Measurements from ENCODE around the gene TMEM59. TPM values are rescaled to one million over a fixed set of nuclear protein-coding genes. Genes with fewer than 3 reads are reported as not detected.

TMEM59 gene
- total and polyA plus RNA-seq, 2 of the 8 experiments (the other 6 are each of a cell fraction or from before 2014, with no cell fraction given), result 116 to 139 TPM

GRCh38 chr1:54052431-54052933, 522 bp downstream of the TMEM59 start (continued):
- TF ChIP-seq NANOG (IDR thresholded peaks at IDR 0.05; ENCODE audit: insufficient read depth, low read depth, low read length, poor library complexity, severe bottlenecking), result no peak
- no peak for TF ChIP-seq SP2 (IDR thresholded peaks at IDR 0.05; ENCODE audit: low read length)
- TF ChIP-seq SIRT6 (IDR thresholded peaks at IDR 0.05; ENCODE audit: low read length), result no peak
- TF ChIP-seq SIX5 (IDR thresholded peaks at IDR 0.05; ENCODE audit: low read depth, low read length), result no peak
- peak; percentile 53; the same call in 1 of the 2 replicates for TF ChIP-seq TBP (IDR thresholded peaks at IDR 0.05; ENCODE audit: low read depth, low read length)
- no peak for TF ChIP-seq SUZ12 (IDR thresholded peaks at IDR 0.05; ENCODE audit: low read length)
- no peak for TF ChIP-seq HDAC6 (IDR thresholded peaks at IDR 0.05; ENCODE audit: low read depth, low read length)
- no peak for TF ChIP-seq FOSL1 (IDR thresholded peaks at IDR 0.05; ENCODE audit: insufficient read depth, low read depth, low read length)
- TF ChIP-seq RBBP5 (IDR thresholded peaks at IDR 0.05; ENCODE audit: borderline replicate concordance, low read depth, low read length), result no peak
- no peak for TF ChIP-seq BRCA1 (IDR thresholded peaks at IDR 0.05; ENCODE audit: low read depth, low read length)
- no peak for TF ChIP-seq RXRA (IDR thresholded peaks at IDR 0.05; ENCODE audit: insufficient read depth, low read depth, low read length)
- no peak for TF ChIP-seq CEBPB (IDR thresholded peaks at IDR 0.05; ENCODE audit: low read depth, low read length)
- TF ChIP-seq POLR2A (IDR thresholded peaks at IDR 0.05; ENCODE audit: control extremely low read depth in 1 of 2, low read depth in 2 of 2, low read length in 2 of 2), result peak in 1 of 2 experiments; percentile 59; a peak in 1 of 3 replicates
- no peak for TF ChIP-seq CHD2 (IDR thresholded peaks at IDR 0.05; ENCODE audit: low read length)
- no peak for TF ChIP-seq JUND (IDR thresholded peaks at IDR 0.05; ENCODE audit: low read length)
- TF ChIP-seq MAX (IDR thresholded peaks at IDR 0.05), result no peak
- TF ChIP-seq CHD1 (IDR thresholded peaks at IDR 0.05; ENCODE audit: low read depth, low read length), result no peak
